GM23248 (cell line): ENCODE measurements around the gene CRYAB. TPM values are rescaled to one million over a fixed set of nuclear protein-coding genes. Genes with fewer than 3 reads are reported as not detected.

ENCODE experiments used
- DNase-seq: peaks from one replicate; pipeline ENCODE4 v3.0.0-alpha.2; 2015
- H2AFZ ChIP-seq: fragments of 200-600 bp; sonication (generic); 2 replicates; pipeline ENCODE4 v1.6.1; 2016; ENCODE audit warnings: antibody characterized with exemption
- H3F3A ChIP-seq: fragments of 200-600 bp; sonication (generic); 2 replicates; pipeline ENCODE4 v1.6.1; 2016; ENCODE audit warnings: mild to moderate bottlenecking, antibody characterized with exemption, mixed run types; ENCODE audit not compliant: insufficient read depth
- H3K27ac ChIP-seq: fragments of 200-600 bp; sonication (generic); 2 replicates; pipeline ENCODE4 v1.5.1; 2016; ENCODE audit warnings: mild to moderate bottlenecking
- H3K27me3 ChIP-seq: fragments of 200-600 bp; sonication (generic); replicated peaks from 2 replicates; pipeline ENCODE4 v1.6.1; 2016; ENCODE audit warnings: mild to moderate bottlenecking; ENCODE audit not compliant: insufficient read depth
- H3K36me3 ChIP-seq: fragments of 200-600 bp; sonication (generic); 2 replicates; pipeline ENCODE4 v1.6.1; 2016; ENCODE audit warnings: low read depth, mild to moderate bottlenecking
- H3K4me1 ChIP-seq: fragments of 200-600 bp; sonication (generic); 2 replicates; pipeline ENCODE4 v1.6.1; 2016; ENCODE audit warnings: mild to moderate bottlenecking; ENCODE audit not compliant: insufficient read depth
- H3K4me2 ChIP-seq: fragments of 200-600 bp; sonication (generic); one replicate; pipeline ENCODE4 v1.6.1; 2016; ENCODE audit warnings: mild to moderate bottlenecking; ENCODE audit not compliant: unreplicated experiment
- H3K4me3 ChIP-seq: fragments of 200-600 bp; sonication (generic); 2 replicates; pipeline ENCODE4 v1.5.1; 2016; ENCODE audit warnings: mild to moderate bottlenecking
- H3K79me2 ChIP-seq: fragments of 200-600 bp; sonication (generic); 2 replicates; pipeline ENCODE4 v1.6.1; 2016; ENCODE audit warnings: mild to moderate bottlenecking; ENCODE audit not compliant: insufficient read depth
- H3K9ac ChIP-seq: fragments of 200-600 bp; sonication (generic); 2 replicates; pipeline ENCODE4 v1.6.1; 2016; ENCODE audit warnings: mild to moderate bottlenecking
- H3K9me2 ChIP-seq: fragments of 200-600 bp; sonication (generic); 2 replicates; pipeline ENCODE4 v1.6.1; 2016; ENCODE audit warnings: mixed run types, mild to moderate bottlenecking, moderate library complexity; ENCODE audit not compliant: insufficient read depth
- H3K9me3 ChIP-seq: fragments of 200-600 bp; sonication (generic); one replicate; pipeline ENCODE4 v1.6.1; 2017; ENCODE audit warnings: low read depth
- H4K20me1 ChIP-seq: fragments of 200-600 bp; sonication (generic); 2 replicates; pipeline ENCODE4 v1.6.0; 2016; ENCODE audit not compliant: insufficient read depth
- EZH2 ChIP-seq: fragments of 200-600 bp; sonication (generic); IDR thresholded peaks from 2 replicates; pipeline ENCODE4 v1.6.1; 2018; ENCODE audit warnings: antibody characterized with exemption, mild to moderate bottlenecking; ENCODE audit not compliant: insufficient read depth, poor library complexity, severe bottlenecking
- EZH2phosphoT487 ChIP-seq: fragments of 200-600 bp; sonication (generic); IDR thresholded peaks from 2 replicates; pipeline ENCODE4 v1.6.1; 2018; ENCODE audit warnings: antibody characterized with exemption, moderate library complexity, mild to moderate bottlenecking, low read depth; ENCODE audit not compliant: insufficient read depth
- WGBS, 2 experiments: methylation state at CpG; one replicate each; pipeline ENCODE4 v1.1.6; 2015 to 2017; ENCODE audit warnings: low lambda C conversion rate in 2 of 2, low coverage in 1 of 2; ENCODE audit errors: missing lambda C conversion rate in 2 of 2; 5-methylcytosine and 5-hydroxymethylcytosine counted together
- in situ Hi-C: fragments of 300-500 bp; cut with MboI; formaldehyde crosslinking; loops from 2 replicates; pipeline ENCODE4 v1.15.0; 2020
- polyA plus RNA-seq: library from polyadenylated mRNA; unstranded; fragments of >200 nt; fragmentation: Nextera tagmentation; extraction: Ambion mirVana; gene quantifications from 2 replicates; pipeline ENCODE4 v1.2.1, GENCODE V29; 2016
- total RNA-seq: library from RNA; depleted of rRNA; stranded (reverse); fragments of >200 nt; shearing (Covaris generic); gene quantifications from 2 replicates; pipeline ENCODE4 v1.2.3, GENCODE V29; 2014

CRYAB gene
- total and polyA plus RNA-seq, 2 experiments from 2014 or later, result 91.0 to 455 TPM

DNA sequence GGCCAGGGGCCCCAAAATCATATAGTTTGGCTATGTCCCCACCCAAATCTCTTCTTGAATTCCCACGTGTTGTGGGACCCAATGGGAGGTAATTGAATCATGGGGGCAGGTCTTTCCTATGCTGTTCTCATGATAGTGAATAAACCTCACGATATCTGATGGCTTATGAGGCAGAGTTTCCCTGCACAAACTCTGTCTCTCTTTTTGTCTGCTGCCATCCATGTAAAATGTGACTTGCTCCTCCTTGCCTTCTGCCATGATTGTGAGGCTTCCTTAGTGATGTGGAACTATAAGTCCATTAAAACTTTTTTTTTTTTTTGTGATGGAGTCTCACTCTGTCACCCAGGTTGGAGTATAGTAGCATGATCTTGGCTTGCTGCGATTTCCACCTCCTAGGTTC is 40.0 kb upstream of the CRYAB start:
- Histone ChIP-seq H3K9me3 (no peaks in the 10 kb centered on the region), H3K9ac (no peak overlapping the region), H2AFZ (no peak overlapping the region), H3K27ac (no peak overlapping the region), H3F3A (peaks cover 4% of the 10 kb centered on the region; the same call in 1 of the 2 replicates), H3K27me3 (no peaks in the 10 kb centered on the region), H3K4me1 (peaks cover under 1% of the 10 kb centered on the region; the same call in 1 of the 2 replicates), H3K4me2 (no peak overlapping the region), H3K9me2 (no peaks in the 10 kb centered on the region), H4K20me1 (no peaks in the 10 kb centered on the region), H3K36me3 (no peaks in the 10 kb centered on the region), H3K4me3 (no peak overlapping the region), H3K79me2 (no peaks in the 10 kb centered on the region)
- TF ChIP-seq EZH2 (no peak), EZH2phosphoT487 (no peak)
- in situ Hi-C loops, result no loop called here
- no peak for DNase-seq
- 81 to 87% methylated on average over 3 of the region's 3 CpGs for WGBS, 2 experiments

DNA sequence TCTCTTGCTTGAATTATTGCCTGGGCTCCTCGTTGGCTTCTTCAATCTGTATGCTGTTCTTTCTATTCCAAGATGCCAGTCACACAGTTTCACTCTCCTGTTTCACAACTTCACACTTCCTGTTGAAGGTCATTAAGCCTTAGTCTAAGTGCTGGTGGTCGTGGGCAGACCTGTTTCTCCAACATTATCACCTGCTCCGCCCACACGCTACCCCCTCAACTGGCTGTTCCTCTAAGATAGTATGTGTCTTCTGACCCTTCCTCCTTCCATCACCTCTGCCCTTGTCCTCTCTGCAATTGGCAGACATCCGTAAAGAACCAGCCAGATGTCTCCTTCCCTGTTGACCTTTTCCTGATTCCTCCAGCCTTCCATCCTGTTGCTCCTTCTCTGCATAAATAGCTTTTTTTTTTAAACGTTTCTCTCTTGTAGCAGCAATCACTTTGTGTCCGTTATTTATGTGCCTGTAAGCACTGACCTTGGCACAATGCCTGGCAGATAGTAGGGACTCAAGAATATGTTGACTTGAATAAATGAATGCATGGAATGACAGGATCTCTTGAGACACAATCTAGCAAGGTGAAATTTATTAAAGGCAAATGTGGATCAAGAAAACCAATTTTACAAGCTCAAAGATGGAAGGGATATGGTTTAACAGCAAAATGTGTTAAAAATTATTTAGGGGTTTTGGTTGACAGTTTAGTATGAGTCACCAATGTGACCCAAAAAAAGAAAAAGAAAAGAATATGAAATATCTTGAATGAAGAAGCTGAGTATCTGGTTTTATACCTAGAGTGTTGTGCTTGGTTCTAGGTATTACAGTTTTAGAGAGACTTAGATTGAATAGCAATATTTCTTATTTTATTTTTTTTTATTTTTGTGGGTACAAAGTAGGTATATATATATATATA is 38.2 kb upstream of the CRYAB start:
- Histone ChIP-seq H3K9me3 (no peaks in the 10 kb centered on the region), H2AFZ (no peak overlapping the region), H3K27ac (no peak overlapping the region), H3K36me3 (no peaks in the 10 kb centered on the region), H3K9ac (no peak overlapping the region), H3K9me2 (no peaks in the 10 kb centered on the region), H3K4me2 (no peak overlapping the region), H3K4me1 (peaks cover 16% of the 10 kb centered on the region), H4K20me1 (no peaks in the 10 kb centered on the region), H3K27me3 (no peaks in the 10 kb centered on the region), H3K4me3 (no peak overlapping the region), H3K79me2 (no peaks in the 10 kb centered on the region), H3F3A (peaks cover 22% of the 10 kb centered on the region)
- TF ChIP-seq EZH2phosphoT487 (no peak), EZH2 (no peak)
- WGBS, 2 experiments, result 68 to 72% methylated on average over 7 of the region's 7 CpGs
- in situ Hi-C loops, result no loop called here
- DNase-seq, result no peak

DNA sequence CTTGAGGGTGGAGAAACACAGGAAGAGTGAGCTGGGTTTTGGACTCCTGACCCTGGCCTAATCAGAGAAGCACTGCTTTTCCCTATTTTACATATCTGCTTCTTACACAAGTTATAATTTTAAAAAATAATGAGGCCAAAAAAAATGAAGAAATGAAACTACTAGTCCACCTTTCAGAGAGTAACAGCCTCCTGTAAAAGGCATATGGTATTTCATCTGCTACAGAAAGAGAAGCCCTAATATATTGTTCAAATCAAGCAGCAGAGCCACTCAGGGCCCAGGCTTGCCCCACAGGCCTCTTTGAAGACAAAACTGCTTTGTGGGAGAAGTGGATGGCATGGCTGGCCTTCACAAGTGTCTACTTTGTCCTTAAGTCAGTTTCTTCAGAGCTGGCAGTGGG is 35.6 kb upstream of the CRYAB start:
- Histone ChIP-seq H4K20me1 (no peaks in the 10 kb centered on the region), H3K36me3 (no peaks in the 10 kb centered on the region), H2AFZ (no peak overlapping the region), H3K4me2 (no peak overlapping the region), H3K27ac (no peak overlapping the region), H3K79me2 (no peaks in the 10 kb centered on the region), H3K4me3 (no peak overlapping the region), H3K4me1 (peaks cover 40% of the 10 kb centered on the region), H3F3A (peaks cover 45% of the 10 kb centered on the region), H3K9me2 (no peaks in the 10 kb centered on the region), H3K27me3 (no peaks in the 10 kb centered on the region), H3K9me3 (no peaks in the 10 kb centered on the region), H3K9ac (no peak overlapping the region)
- no peak for DNase-seq
- in situ Hi-C loops, result no loop called here
- TF ChIP-seq EZH2 (no peak), EZH2phosphoT487 (no peak)

DNA sequence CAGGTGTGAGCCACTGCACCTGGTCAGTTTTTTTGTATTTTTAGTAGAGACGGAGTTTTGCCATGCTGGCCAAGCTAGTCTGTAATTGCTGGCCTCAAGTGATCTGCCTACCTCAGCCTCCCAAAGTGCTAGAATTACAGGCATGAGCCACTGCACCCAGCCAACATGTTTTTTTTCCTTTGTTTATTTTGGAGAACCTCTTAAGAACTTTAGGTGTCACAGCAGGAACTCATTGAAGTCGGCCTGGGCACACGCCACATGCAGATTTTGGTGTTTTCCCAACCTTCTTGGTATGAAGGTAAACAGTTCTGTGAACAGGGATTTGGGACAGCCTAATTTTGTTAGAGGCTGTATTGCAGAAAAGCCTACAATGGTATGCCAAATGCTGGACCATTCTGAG is 34.9 kb upstream of the CRYAB start:
- H4K20me1 ChIP-seq, result no peaks in the 10 kb centered on the region
- H3K36me3 ChIP-seq, result no peaks in the 10 kb centered on the region
- in situ Hi-C loops, result no loop called here
- peaks cover 45% of the 10 kb centered on the region for H3F3A ChIP-seq
- H3K27ac ChIP-seq, result peak overlapping the region; percentile 99
- no peak overlapping the region for H3K9ac ChIP-seq
- no peaks in the 10 kb centered on the region for H3K27me3 ChIP-seq
- no peak overlapping the region for H2AFZ ChIP-seq
- H3K9me2 ChIP-seq, result no peaks in the 10 kb centered on the region
- H3K9me3 ChIP-seq, result no peaks in the 10 kb centered on the region
- WGBS, 2 experiments, result 81 to 84% methylated on average over 3 of the region's 3 CpGs
- no peak overlapping the region for H3K4me2 ChIP-seq
- H3K4me3 ChIP-seq, result no peak overlapping the region
- DNase-seq, result no peak
- no peak for TF ChIP-seq EZH2
- no peak for TF ChIP-seq EZH2phosphoT487
- peaks cover 43% of the 10 kb centered on the region for H3K4me1 ChIP-seq
- H3K79me2 ChIP-seq, result no peaks in the 10 kb centered on the region
